AG20443 (cell line): ENCODE measurements around the gene SLC6A6.

ENCODE experiments used
- DNase-seq: peaks from one replicate; pipeline ENCODE4 v3.0.0; 2012; ENCODE audit warnings: low spot score, mixed read lengths

The SLC6A6 gene

GRCh38 chr3:14487821-14488220 lies 85.4 kb downstream of the SLC6A6 start:
- DNase-seq = no peak

- no peak for DNase-seq
These were observed 86.1 kb downstream of the SLC6A6 start for GRCh38 chr3:14488286-14489041.

DNA sequence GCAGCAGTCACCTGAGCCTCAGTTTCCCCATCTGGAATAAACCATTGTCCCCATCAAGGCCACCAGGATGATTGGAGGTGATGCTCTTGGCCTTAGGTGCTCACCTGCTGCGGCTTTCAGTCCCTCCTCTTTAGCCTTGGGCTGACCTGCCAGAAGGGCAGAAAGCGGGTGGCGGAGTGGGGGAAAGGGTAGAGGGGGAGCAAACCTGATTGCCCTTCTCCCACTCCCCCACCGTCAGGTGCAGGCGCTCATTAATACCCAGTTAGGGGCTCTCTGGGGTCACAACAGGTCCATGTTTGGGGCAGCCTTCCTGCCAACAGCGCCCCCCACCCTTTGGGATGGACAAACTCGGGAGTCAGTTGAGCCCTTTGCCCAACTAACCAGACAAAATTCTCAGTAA lies 87.2 kb downstream of the SLC6A6 start:
- DNase-seq = no peak

DNA sequence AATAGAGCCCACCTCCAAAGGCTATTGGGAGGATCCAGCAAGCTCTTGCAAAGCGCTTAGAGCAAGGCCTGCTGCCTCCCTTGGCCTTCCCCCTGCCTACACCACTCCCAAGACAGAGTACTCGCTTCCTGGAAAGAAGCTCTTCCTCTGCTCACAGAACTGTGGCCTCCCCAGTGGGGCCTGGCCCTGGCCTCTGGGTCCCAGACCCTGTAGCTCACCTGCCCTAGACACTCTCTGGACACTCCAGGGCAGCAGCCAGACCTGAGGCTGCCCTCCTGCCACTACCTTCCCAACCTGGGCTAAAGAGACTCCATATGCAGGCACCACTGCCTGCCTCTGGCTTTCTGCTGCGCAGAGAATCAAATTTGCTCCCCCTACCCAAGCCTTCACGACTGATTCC lies 87.8 kb downstream of the SLC6A6 start:
- DNase-seq = no peak

GRCh38 chr3:14490831-14491230 lies 88.4 kb downstream of the SLC6A6 start:
- DNase-seq = no peak

GRCh38 chr3:14491396-14492190 lies 89.2 kb downstream of the SLC6A6 start:
- no peak for DNase-seq

GRCh38 chr3:14492948-14493881 lies 90.8 kb downstream of the SLC6A6 start:
- DNase-seq = no peak

- DNase-seq = no peak
These were observed 92.0 kb downstream of the SLC6A6 start for GRCh38 chr3:14494279-14494972.

- DNase-seq = no peak
These were observed 92.5 kb downstream of the SLC6A6 start for GRCh38 chr3:14494973-14495300.

GRCh38 chr3:14496351-14496750 lies 93.9 kb downstream of the SLC6A6 start:
- no peak for DNase-seq

DNA sequence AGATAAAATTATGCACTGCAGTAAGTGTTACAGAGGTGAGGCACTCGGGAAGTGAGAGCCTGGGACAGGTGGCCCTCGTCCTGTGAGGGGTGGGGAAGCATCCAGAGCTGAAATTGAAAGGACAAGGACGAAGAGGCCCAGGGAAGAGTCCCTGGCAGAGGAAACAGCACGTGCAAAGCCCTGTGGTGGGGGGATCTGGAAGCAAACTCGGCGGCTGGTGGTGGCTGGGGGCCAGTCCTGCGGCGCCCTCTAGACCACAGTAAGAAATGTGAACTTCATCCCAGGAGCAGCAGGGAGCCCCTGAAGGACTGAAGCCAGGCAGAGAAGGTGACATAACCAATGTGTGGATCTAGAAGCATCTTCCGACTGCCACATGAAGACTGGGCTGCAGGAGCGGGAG lies 94.9 kb downstream of the SLC6A6 start:
- no peak for DNase-seq

DNA sequence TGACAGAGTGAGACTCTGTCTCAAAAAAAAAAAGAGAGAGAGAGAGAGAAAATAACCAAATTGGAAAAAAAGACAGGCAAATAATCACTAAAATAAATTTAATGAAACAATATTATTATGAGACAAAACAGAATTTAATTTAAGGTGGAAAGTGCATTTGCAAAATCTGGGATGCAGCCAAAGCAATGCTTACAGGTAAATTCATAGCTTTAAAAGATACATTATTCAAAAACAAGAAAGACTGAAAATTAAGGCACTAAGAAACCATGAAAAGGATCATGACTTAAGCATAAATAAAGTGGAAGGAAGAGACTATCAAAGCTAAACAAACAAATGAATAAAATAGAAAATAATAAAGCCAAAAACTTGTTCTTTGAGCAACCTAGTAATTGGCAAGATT lies 100.1 kb downstream of the SLC6A6 start:
- DNase-seq = no peak

GRCh38 chr3:14503033-14503705 lies 100.8 kb downstream of the SLC6A6 start:
- DNase-seq = no peak

DNA sequence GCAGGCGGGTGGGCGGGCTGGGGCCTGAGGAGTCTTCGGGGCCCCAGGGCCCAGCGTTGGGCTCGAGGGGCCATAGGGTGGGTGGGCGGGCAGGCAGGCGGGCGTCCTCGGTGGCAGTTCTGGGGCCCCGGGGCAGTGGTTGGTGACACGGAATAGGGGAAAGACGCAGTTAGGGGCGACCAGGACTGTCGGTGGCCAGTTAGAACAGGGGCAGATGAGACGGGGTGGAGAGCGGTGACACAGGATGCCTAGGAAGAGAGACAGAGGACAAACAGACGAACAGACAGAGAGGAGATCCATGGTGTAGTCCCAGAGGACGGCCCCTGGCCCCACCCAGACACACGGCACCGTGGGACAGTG lies 101.3 kb downstream of the SLC6A6 start:
- no peak for DNase-seq

DNA sequence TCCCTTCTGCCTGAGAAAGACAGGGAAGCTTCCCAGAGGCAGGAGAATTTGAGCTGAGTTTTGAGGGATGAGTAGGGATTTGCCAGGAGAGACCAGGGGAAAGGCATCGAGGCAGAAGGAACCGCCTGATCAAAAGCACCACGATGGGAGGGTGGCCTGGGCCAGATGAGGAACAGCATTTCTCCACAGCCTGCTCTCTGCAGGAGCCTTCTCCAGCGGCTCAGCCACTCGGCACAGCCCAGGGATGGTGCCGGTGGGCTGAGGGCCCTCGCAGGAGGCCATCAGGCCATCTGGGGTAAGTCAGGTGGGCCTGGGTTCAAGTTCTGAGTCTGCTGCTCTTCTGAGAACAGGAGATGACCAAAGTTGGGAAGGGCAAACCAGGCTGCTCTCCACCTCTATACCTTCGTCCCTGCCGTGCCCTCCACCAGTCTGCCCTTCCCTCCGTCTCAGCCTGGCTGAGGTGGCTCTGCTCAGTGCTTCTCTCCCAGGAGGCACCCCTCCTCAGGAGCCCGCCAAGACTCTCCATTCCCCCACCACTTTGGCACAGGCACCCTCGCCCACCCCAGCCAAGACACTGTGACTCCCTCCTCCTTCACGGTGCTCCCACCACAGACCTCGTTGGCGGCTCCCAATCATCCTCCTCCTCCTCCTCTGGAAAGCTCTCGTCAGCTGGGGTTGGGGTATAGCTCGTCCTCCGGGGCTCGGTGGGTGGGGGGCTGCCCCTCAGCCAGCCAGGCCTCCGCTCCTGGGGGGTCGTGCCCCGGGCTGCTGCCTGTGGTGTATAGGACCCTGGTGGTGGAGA lies 102.8 kb downstream of the SLC6A6 start:
- no peak for DNase-seq

- DNase-seq = no peak
These were observed 103.5 kb downstream of the SLC6A6 start for GRCh38 chr3:14505803-14506500.

DNA sequence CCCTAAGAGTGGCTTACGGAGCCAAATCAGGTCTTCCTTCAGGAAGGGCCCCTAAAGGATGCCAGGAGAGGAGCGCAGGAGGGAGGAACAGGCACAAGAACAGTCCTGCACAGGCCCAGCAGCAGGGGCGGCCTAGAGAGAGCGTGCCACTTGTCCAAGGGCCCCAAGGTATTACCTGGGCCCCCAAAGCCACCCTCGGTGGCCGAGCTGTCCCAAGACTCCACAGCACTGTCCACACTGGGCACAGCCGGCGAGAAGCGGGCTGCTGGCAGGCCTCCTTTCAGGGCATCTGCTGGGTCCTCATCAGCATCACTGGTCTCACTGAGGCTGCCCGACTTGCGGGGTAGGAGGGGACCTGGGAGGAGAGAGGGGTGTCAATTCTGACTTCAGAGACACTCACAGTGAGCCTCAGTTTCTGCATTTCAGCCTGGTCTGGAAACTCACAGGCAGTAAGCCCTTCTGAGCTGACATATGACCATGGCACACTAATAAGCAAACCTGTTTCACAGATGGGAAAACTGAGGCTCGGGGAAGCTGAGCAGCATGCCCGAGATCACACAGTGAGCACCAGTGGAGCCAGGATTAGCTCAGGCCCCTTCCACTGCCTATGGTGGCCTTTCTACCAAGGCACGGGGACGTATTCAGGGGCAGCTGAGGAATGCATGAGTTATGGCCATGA lies 104.4 kb downstream of the SLC6A6 start:
- DNase-seq = no peak

DNA sequence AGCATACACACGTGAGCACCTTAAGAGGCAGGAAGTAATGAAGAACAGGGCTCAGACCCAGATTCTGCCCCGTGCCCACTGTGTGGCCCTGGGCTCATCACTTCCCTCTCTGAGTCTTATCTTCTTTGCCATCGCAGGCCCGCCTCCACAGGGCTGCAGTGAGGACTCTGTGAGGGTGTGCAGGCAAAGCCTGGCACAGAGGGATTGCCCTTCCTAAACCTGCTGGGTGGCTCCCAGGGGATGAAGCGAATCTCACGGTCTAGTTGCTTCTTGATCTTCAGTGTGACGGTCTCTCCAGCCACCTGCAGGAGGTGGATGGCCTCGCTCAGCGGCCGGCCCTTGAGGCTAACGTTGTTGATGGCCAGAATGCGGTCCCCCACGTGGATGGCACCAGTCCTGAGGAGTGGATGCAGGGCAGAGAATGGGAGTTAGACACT lies 104.9 kb downstream of the SLC6A6 start:
- DNase-seq = no peak

DNA sequence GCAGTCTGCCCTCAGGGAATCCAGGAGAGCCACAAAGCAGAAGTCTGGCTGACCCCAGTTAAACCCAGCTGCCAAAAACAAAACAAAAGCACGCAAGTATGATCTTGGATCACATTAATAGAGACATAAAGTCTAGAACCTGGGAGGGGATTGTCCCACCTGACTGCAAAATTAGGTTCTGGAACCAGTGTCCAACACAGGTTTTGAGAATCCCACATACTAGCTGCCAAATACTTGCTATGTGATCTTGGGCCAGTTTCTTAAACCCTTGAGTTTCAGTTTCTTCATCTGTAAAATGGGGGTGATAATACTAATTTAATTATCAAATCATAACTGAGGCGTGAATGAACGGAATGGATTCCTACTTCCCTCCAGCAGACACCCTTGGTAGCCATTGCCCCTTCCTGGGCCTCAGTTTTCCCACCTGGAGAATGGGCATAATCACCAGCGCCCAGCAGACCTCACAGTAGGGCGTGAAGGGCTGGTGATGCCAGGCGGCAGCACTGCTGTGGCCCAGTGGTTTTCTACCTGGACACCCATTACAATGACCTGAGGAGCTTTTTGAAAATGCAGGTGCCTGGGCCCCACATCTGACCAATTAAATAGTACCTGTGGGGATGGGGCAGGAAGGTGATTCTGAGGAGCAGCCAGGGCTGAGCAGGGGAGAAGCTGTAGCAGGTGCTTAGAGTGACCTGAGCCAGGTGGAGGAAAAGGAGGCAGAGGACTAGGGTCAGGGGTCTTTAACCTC lies 105.5 kb downstream of the SLC6A6 start:
- no peak for DNase-seq
